MCF 10A (cell line): ENCODE data around the gene SUDS3. TPM values are rescaled to one million over a fixed set of nuclear protein-coding genes. Genes with fewer than 3 reads are reported as not detected.

Experiments used
- BruUV-seq: library from RNA; stranded (reverse); fragments of 400-500 nt; replicated peaks from 2 replicates; lab custom pipeline; 2021; lab: Mats Ljungman, UMichigan
- CTCF ChIA-PET: fragments of 300-600 bp; sonication (Branson Sonifier 250); formaldehyde crosslinking; extraction: SDS; loops from one replicate; lab custom pipeline; 2021; ENCODE audit warnings: antibody characterized with exemption, inconsistent platforms; lab: Yijun Ruan, JAX
- POLR2A ChIA-PET: fragments of 300-600, 350-650 bp; sonication (Branson Sonifier 250); formaldehyde crosslinking; extraction: SDS; loops from one replicate; lab custom pipeline; 2020; ENCODE audit warnings: antibody characterized with exemption, inconsistent platforms; lab: Yijun Ruan, JAX
- DNase-seq: peaks from one replicate; pipeline ENCODE4 v3.0.0-alpha.2; 2018; ENCODE audit not compliant: unreplicated experiment
- H3K27ac Mint-ChIP-seq: one replicate; pipeline ENCODE4 v1.8.0; 2022; ENCODE audit warnings: mild to moderate bottlenecking, low read depth, mixed read lengths; ENCODE audit not compliant: unreplicated experiment
- H3K27me3 Mint-ChIP-seq: one replicate; pipeline ENCODE4 v1.8.0; 2022; ENCODE audit warnings: mixed read lengths; ENCODE audit not compliant: insufficient read depth, unreplicated experiment
- H3K36me3 Mint-ChIP-seq: one replicate; pipeline ENCODE4 v1.8.0; 2022; ENCODE audit warnings: mild to moderate bottlenecking, moderate library complexity, mixed read lengths; ENCODE audit not compliant: insufficient read depth, unreplicated experiment
- H3K4me1 Mint-ChIP-seq: one replicate; pipeline ENCODE4 v1.8.0; 2022; ENCODE audit warnings: mixed read lengths; ENCODE audit not compliant: insufficient read depth, unreplicated experiment
- H3K4me3 Mint-ChIP-seq: one replicate; pipeline ENCODE4 v1.8.0; 2022; ENCODE audit warnings: mild to moderate bottlenecking, moderate library complexity, mixed read lengths; ENCODE audit not compliant: unreplicated experiment
- H3K9me3 Mint-ChIP-seq: one replicate; pipeline ENCODE4 v1.8.0; 2022; ENCODE audit warnings: mixed read lengths; ENCODE audit not compliant: unreplicated experiment
- intact Hi-C: fragments of 100-400 bp; cut with micrococcal nuclease; formaldehyde crosslinking; loops from 2 replicates; pipeline ENCODE4 v1.14.1; 2022
- total RNA-seq: library from RNA; stranded (reverse); gene quantifications from 2 replicates; pipeline ENCODE4 v1.2.3, GENCODE V29; 2022
- TF ChIP-seq, protein P1 (sequence below): fragments of 200-600 bp; IDR thresholded peaks from one replicate; pipeline ENCODE4 v1.8.0; 2022; ENCODE audit warnings: antibody characterized with exemption, mild to moderate bottlenecking; ENCODE audit not compliant: unreplicated experiment

SUDS3 gene
- total RNA-seq, 1 experiment from 2014 or later = 19.6 TPM

- CTCF ChIA-PET = interaction anchor here (0.6 to 8.9 kb wide), 63 partner anchors 8 to 1290 kb away, joined by 3 to 422 read pairs (median 4); partner anchors contain the start of genes PEBP1 and PRKAB1
- Mint-ChIP-seq H3K9me3 (no peaks in the 10 kb centered on the region), H3K27me3 (no peaks in the 10 kb centered on the region), H3K27ac (peak overlapping the region; percentile 2), H3K4me3 (peak overlapping the region; percentile 66), H3K4me1 (peaks cover 6% of the 10 kb centered on the region), H3K36me3 (peaks cover 30% of the 10 kb centered on the region)
- POLR2A ChIA-PET = interaction anchor here (0.6 to 6.2 kb wide), 6 partner anchors 11 to 1533 kb away, joined by 3 to 89 read pairs (median 4); partner anchors contain the start of genes PEBP1 and PRKAB1
- TF ChIP-seq, protein P1, sequence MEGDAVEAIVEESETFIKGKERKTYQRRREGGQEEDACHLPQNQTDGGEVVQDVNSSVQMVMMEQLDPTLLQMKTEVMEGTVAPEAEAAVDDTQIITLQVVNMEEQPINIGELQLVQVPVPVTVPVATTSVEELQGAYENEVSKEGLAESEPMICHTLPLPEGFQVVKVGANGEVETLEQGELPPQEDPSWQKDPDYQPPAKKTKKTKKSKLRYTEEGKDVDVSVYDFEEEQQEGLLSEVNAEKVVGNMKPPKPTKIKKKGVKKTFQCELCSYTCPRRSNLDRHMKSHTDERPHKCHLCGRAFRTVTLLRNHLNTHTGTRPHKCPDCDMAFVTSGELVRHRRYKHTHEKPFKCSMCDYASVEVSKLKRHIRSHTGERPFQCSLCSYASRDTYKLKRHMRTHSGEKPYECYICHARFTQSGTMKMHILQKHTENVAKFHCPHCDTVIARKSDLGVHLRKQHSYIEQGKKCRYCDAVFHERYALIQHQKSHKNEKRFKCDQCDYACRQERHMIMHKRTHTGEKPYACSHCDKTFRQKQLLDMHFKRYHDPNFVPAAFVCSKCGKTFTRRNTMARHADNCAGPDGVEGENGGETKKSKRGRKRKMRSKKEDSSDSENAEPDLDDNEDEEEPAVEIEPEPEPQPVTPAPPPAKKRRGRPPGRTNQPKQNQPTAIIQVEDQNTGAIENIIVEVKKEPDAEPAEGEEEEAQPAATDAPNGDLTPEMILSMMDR = peak; percentile 87
- DNase-seq = peak; percentile 70
- intact Hi-C loops = loop anchor here (1.0 to 5.0 kb wide), 3 partner anchors 257 to 1167 kb away; partner anchors contain the start of gene WSB2
- no TSS peak for BruUV-seq
Observed at GRCh38 chr12:118377884-118378470, 1.6 kb downstream of the SUDS3 start.

GRCh38 chr12:118391424-118391823, 15.1 kb downstream of the SUDS3 start:
- no peak for DNase-seq
- no peak overlapping the region for H3K27ac Mint-ChIP-seq
- intact Hi-C loops = no loop called here
- no peaks in the 10 kb centered on the region for H3K4me1 Mint-ChIP-seq
- CTCF ChIA-PET = interaction anchor here (1.2 to 5.5 kb wide), 3 partner anchors 14 to 1153 kb away, joined by 6 to 62 read pairs (median 7); partner anchors contain the start of gene SUDS3
- H3K36me3 Mint-ChIP-seq = peaks cover 88% of the 10 kb centered on the region
- H3K9me3 Mint-ChIP-seq = no peaks in the 10 kb centered on the region
- TF ChIP-seq, protein P1 = no peak
- no peaks in the 10 kb centered on the region for H3K27me3 Mint-ChIP-seq
- POLR2A ChIA-PET = interaction anchor here (1.2 kb wide), 1 partner anchor 14 kb away, joined by 3 read pairs; no protein-coding TSS in a partner anchor
- no peak overlapping the region for H3K4me3 Mint-ChIP-seq
- BruUV-seq = no TSS peak

GRCh38 chr12:118391836-118392235, 15.5 kb downstream of the SUDS3 start:
- Mint-ChIP-seq H3K4me1 (no peaks in the 10 kb centered on the region), H3K9me3 (no peaks in the 10 kb centered on the region), H3K27me3 (no peaks in the 10 kb centered on the region), H3K4me3 (no peak overlapping the region), H3K36me3 (peaks cover 86% of the 10 kb centered on the region), H3K27ac (no peak overlapping the region)
- intact Hi-C loops = no loop called here
- TF ChIP-seq, protein P1 = no peak
- CTCF ChIA-PET = interaction anchor here (1.6 to 5.5 kb wide), 2 partner anchors 14 to 1153 kb away, joined by 6 to 62 read pairs; partner anchors contain the start of gene SUDS3
- no peak for DNase-seq
- POLR2A ChIA-PET = no interaction called here
- BruUV-seq = no TSS peak

DNA sequence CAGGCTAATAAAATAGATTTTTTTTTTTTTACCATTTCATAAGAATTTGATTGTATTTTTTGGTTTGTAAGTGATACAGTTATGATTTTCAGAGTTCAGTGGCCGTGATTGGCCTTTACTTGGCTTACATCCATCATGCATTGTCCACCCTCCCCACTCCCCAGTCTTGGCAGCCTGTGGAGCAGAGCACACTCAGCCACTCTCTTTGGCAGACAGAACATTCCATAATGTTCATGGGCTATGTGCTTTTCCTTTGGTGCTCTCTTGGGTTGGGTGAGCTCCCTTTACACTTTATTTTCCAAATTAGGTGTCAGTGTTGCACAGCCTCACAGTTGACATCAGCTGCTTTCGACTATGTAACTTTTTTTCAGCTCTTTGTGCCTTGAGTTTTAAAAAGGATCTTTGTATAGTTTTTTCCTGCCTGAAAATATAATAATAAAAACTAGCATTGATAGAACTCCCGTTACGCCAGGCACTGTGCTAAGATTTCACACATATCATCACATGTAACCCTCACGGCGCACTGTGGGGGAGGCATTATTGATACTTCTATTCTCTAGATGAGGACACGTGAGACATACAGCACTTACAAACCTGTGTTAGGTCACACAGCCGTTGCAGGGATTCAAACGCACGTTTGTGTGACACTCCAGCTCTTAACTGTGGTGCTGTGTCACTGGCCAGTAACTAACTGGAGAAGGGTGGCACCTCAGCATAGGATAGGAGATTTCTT, 21.5 kb downstream of the SUDS3 start:
- BruUV-seq = no TSS peak
- intact Hi-C loops = no loop called here
- POLR2A ChIA-PET = no interaction called here
- DNase-seq = no peak
- TF ChIP-seq, protein P1 = no peak
- Mint-ChIP-seq H3K36me3 (peaks cover 86% of the 10 kb centered on the region), H3K27ac (no peak overlapping the region), H3K4me3 (no peak overlapping the region), H3K9me3 (no peaks in the 10 kb centered on the region), H3K27me3 (no peaks in the 10 kb centered on the region), H3K4me1 (no peaks in the 10 kb centered on the region)
- CTCF ChIA-PET = interaction anchor here (1.0 kb wide), 1 partner anchor 1385 kb away, joined by 3 read pairs; no protein-coding TSS in a partner anchor
